ENCODE measurements around the gene CEP164. TPM values are rescaled to one million over a fixed set of nuclear protein-coding genes. Genes with fewer than 3 reads are reported as not detected.
"Not testable (repeated sequence)": the region's sequence is repeated elsewhere in the genome, so short reads cannot be mapped to it uniquely, and the experiment has no call there.

CEP164 gene
- total and polyA plus RNA-seq, 3 donors from 2014 or later: 83.3 to 157 (median 111) TPM

DNA sequence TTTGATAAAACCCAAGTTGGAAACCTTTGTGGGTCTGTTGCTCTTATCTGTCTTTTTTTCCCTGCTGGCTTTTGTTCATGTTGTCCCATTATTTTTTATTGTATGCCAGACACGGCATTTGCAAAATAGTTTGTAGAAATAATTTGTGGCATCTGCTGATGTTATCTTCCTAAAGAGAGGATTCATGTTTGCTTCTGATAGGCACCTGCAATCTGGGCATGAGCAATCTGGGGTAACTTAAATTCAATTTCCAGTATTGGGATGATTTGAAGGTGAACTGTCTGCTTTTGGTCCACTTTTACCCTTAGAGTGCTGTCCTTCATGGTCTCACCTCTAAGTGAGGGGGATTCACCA lies 126.9 kb downstream of the CEP164 start:
- no peak for DNase-seq
- H3K36me3 ChIP-seq (ENCODE audit: low read depth, missing control alignments): no peaks in the 10 kb centered on the region
- no peaks in the 10 kb centered on the region for H3K4me1 ChIP-seq
- WGBS, 2 donors: 92 to 97% methylated on average over 1 of the region's 1 CpG
- H3K27ac ChIP-seq: no peak overlapping the region
- intact Hi-C loops (cut with DNase I; ENCODE audit: low total_unique reads): no loop called here
- no peaks in the 10 kb centered on the region for H3K27me3 ChIP-seq
- no peaks in the 10 kb centered on the region for H3K9me3 ChIP-seq
- TF ChIP-seq POLR2A (IDR thresholded peaks at IDR 0.05): no peak
- no peak for TF ChIP-seq CTCF (IDR thresholded peaks at IDR 0.05)
- H3K4me3 ChIP-seq: no peak overlapping the region

GRCh38 chr11:117456027-117456720 lies 128.5 kb downstream of the CEP164 start:
- H3K27me3 ChIP-seq: no peaks in the 10 kb centered on the region
- TF ChIP-seq CTCF (IDR thresholded peaks at IDR 0.05): no peak
- TF ChIP-seq POLR2A (IDR thresholded peaks at IDR 0.05): no peak
- H3K9me3 ChIP-seq: no peaks in the 10 kb centered on the region
- WGBS, 2 donors: 90 to 92% methylated on average over 7 of the region's 7 CpGs
- no peaks in the 10 kb centered on the region for H3K4me1 ChIP-seq
- no peak for DNase-seq
- intact Hi-C loops (cut with DNase I; ENCODE audit: low total_unique reads): no loop called here
- H3K27ac ChIP-seq: no peak overlapping the region
- no peaks in the 10 kb centered on the region for H3K36me3 ChIP-seq (ENCODE audit: low read depth, missing control alignments)
- no peak overlapping the region for H3K4me3 ChIP-seq

DNA sequence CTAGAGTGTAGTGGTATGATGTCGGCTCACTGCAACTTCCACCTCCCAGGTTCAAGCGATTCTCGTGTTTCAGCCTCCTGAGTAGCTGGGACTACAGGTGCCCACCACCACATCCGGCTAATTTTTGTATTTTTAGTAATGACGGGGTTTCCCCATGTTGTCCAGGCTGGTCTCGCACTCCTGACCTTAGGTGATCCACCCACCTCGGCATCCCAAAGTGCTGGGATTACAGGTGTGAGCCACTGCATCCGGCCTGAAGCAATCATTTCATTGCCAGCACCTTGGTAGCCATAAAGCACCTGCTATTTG lies 129.0 kb downstream of the CEP164 start:
- H3K36me3 ChIP-seq (ENCODE audit: low read depth, missing control alignments); H3K4me3 ChIP-seq; H3K9me3 ChIP-seq; H3K4me1 ChIP-seq; H3K27me3 ChIP-seq; DNase-seq; intact Hi-C loops (cut with DNase I; ENCODE audit: low total_unique reads); H3K27ac ChIP-seq: not testable (repeated sequence)
- WGBS, 2 donors: 95 to 96% methylated on average over 8 of the region's 8 CpGs

GRCh38 chr11:117457031-117457785 lies 129.6 kb downstream of the CEP164 start:
- H3K27me3 ChIP-seq: no peaks in the 10 kb centered on the region
- TF ChIP-seq CTCF (IDR thresholded peaks at IDR 0.05): no peak
- no peak for TF ChIP-seq POLR2A (IDR thresholded peaks at IDR 0.05)
- no peaks in the 10 kb centered on the region for H3K4me1 ChIP-seq
- H3K27ac ChIP-seq: no peak overlapping the region
- 79 to 84% methylated on average over 8 to 15 of the region's 15 CpGs for WGBS, 2 donors
- intact Hi-C loops (cut with DNase I; ENCODE audit: low total_unique reads): no loop called here
- no peaks in the 10 kb centered on the region for H3K9me3 ChIP-seq
- DNase-seq: no peak
- no peak overlapping the region for H3K4me3 ChIP-seq
- no peaks in the 10 kb centered on the region for H3K36me3 ChIP-seq (ENCODE audit: low read depth, missing control alignments)

DNA sequence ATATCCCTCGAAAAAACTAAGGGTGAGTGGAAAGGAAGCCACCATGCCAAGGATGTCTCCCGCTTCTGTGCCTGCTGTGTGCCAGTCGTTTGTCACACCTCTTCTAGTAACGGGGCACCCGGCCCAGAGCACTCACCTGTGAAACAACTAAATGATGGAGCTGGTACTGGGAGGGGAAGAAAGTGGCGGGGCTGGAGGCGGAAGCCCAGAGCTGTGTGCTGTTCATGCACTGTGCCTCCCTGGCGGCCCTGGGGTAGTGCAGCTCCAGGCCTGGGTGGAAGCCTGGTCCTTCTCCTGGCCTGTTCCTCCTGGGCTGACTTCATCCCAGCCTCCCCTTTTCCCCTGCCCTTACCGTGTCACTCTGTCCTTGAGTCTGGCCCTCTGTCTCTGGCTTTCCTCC lies 130.2 kb downstream of the CEP164 start:
- intact Hi-C loops (cut with DNase I; ENCODE audit: low total_unique reads): no loop called here
- Histone ChIP-seq H3K27me3 (no peaks in the 10 kb centered on the region), H3K9me3 (no peaks in the 10 kb centered on the region), H3K4me3 (no peak overlapping the region), H3K36me3 (ENCODE audit: low read depth, missing control alignments) (no peaks in the 10 kb centered on the region), H3K27ac (no peak overlapping the region), H3K4me1 (no peaks in the 10 kb centered on the region)
- no peak for DNase-seq
- TF ChIP-seq CTCF (IDR thresholded peaks at IDR 0.05) (no peak), POLR2A (IDR thresholded peaks at IDR 0.05) (no peak)
- WGBS, 2 donors: 75 to 81% methylated on average over 6 to 9 of the region's 9 CpGs
